Stimulated activated CD4-positive, alpha-beta T cell treated with anti-CD3 and anti-CD28 coated beads, TNF-alpha, amount 100 ng/mL, for 1 hour (primary cell): ENCODE results near the gene CCDC63.
"Not testable (repeated sequence)": the region's sequence is repeated elsewhere in the genome, so short reads cannot be mapped to it uniquely, and the experiment has no call there.

Experiments used
- DNase-seq, 3 donors: peaks; one replicate each; pipeline ENCODE4 v3.0.0-alpha.2; 2020; ENCODE audit warnings: low read depth in 3 of 3, low spot score in 1 of 3

The CCDC63 gene

GRCh38 chr12:110844131-110844530 lies 2.7 kb upstream of the CCDC63 start:
- DNase-seq: no peak

GRCh38 chr12:110844551-110845338 lies 2.0 kb upstream of the CCDC63 start:
- DNase-seq: no peak

- no peak for DNase-seq
Observed at GRCh38 chr12:110845339-110845682, 1.5 kb upstream of the CCDC63 start.

- DNase-seq: no peak
Observed at GRCh38 chr12:110848314-110848923, 1.6 kb downstream of the CCDC63 start.

GRCh38 chr12:110849221-110849620 lies 2.4 kb downstream of the CCDC63 start:
- no peak for DNase-seq

GRCh38 chr12:110849748-110850403 lies 3.1 kb downstream of the CCDC63 start:
- DNase-seq: no peak

GRCh38 chr12:110850762-110851161 lies 4.0 kb downstream of the CCDC63 start:
- no peak for DNase-seq

- no peak for DNase-seq
Observed at GRCh38 chr12:110853836-110854235, 7.0 kb downstream of the CCDC63 start.

GRCh38 chr12:110856542-110856941 lies 9.8 kb downstream of the CCDC63 start:
- no peak for DNase-seq

GRCh38 chr12:110857528-110857927 lies 10.7 kb downstream of the CCDC63 start:
- no peak for DNase-seq

- not testable (repeated sequence) for DNase-seq
Observed at GRCh38 chr12:110857954-110858353, 11.2 kb downstream of the CCDC63 start.

- no peak for DNase-seq
Observed at GRCh38 chr12:110858848-110859247, 12.1 kb downstream of the CCDC63 start.

GRCh38 chr12:110860833-110861296 lies 14.1 kb downstream of the CCDC63 start:
- DNase-seq: no peak

- no peak for DNase-seq
Observed at GRCh38 chr12:110861729-110862128, 14.9 kb downstream of the CCDC63 start.

- no peak for DNase-seq
Observed at GRCh38 chr12:110862329-110862728, 15.5 kb downstream of the CCDC63 start.

GRCh38 chr12:110863161-110863560 lies 16.4 kb downstream of the CCDC63 start:
- no peak for DNase-seq

GRCh38 chr12:110865521-110865920 lies 18.7 kb downstream of the CCDC63 start:
- no peak for DNase-seq

GRCh38 chr12:110869026-110869425 lies 22.2 kb downstream of the CCDC63 start:
- no peak for DNase-seq

- no peak for DNase-seq
Observed at GRCh38 chr12:110869803-110870202, 23.0 kb downstream of the CCDC63 start.

GRCh38 chr12:110872100-110872499 lies 25.3 kb downstream of the CCDC63 start:
- DNase-seq: no peak

- no peak for DNase-seq
Observed at GRCh38 chr12:110874351-110874750, 27.6 kb downstream of the CCDC63 start.

GRCh38 chr12:110874781-110875180 lies 28.0 kb downstream of the CCDC63 start:
- DNase-seq: no peak
